Neural cell (in vitro differentiated cells): ENCODE data around the gene TMEM174.

Source experiments
- CTCF ChIP-seq: fragments of 450-650 bp; IDR thresholded peaks from 2 replicates; pipeline ENCODE4 v1.5.1; 2014; ENCODE audit warnings: antibody characterized with exemption, mild to moderate bottlenecking, moderate library complexity; ENCODE audit not compliant: poor library complexity, severe bottlenecking
- EZH2 ChIP-seq: fragments of 200-600, 300-800 bp; shearing (Covaris generic), sonication (generic); IDR thresholded peaks from 2 replicates; pipeline ENCODE4 v1.6.1; 2014; ENCODE audit warnings: antibody characterized with exemption, low read length, borderline replicate concordance, mild to moderate bottlenecking; ENCODE audit not compliant: insufficient read depth, poor library complexity, severe bottlenecking
- POLR2AphosphoS5 ChIP-seq: IDR thresholded peaks from 2 replicates; pipeline ENCODE4 v1.6.1; 2012
- REST ChIP-seq: IDR thresholded peaks from 2 replicates; pipeline ENCODE4 v1.6.1; 2012; ENCODE audit warnings: borderline replicate concordance

DNA sequence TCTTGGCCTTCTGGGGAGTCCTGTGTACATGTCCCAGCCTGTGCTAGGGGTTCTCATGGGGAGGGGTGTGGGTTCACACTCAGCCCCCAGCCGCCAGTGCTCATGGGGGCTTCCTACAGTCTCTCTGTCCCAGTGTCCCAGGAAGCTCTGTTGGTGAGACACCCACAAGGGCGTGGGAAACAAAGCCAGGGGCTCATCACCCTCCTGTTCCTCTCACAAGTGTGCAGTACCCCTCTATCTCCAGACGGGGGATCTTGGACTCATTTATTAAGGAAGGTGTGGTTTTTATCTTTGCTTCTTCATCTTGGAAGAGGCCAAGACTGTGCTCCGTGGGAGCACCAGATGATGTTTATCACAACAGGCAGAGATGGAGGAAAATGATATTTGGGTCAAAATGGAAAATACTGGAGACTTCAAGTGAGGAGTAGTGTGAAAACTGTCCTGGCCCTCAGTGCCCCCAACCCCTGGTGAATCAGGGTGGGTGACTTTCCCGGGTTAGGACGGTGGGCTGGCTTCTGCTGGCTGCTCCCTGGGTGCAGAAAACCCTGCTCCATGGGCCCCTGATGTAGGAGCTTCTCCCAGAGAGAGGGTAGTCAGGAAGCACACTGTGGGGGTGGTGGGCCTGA, 37.5 kb upstream of the TMEM174 start:
- TF ChIP-seq CTCF (no peak), EZH2 (no peak), POLR2AphosphoS5 (no peak), REST (no peak)
